Measurements from ENCODE around the gene CYBC1.

GRCh38 chr17:82487910-82488309, 37.4 kb upstream of the CYBC1 start:
- TF ChIP-seq CTCF (IDR thresholded peaks at IDR 0.05) (no peak), POLR2A (IDR thresholded peaks at IDR 0.05) (no peak), EP300 (IDR thresholded peaks at IDR 0.05) (no peak)

Data from tibial nerve (tissue), 4 donors.